ENCODE results near the gene SLIT3.

DNA sequence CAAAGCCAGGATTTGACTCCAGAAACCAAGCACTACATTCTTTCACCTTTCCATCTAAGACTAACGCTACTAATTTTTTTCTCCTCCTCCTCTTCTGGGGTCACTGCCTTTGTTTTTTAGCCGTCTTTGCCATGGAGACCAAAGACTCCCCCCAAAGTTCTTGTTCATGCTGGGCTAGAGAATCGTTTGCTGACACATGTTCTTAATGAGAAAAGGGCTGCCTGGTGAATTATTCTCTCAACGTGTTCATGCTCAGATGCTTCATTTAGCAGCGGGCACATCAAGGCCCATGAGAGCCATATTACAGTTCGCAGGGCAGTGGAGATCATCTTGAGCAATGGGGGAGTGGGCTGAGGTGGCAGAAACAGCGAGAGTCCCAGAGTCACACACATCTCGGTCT lies 134.9 kb downstream of the SLIT3 start:
- TF ChIP-seq, protein P1, sequence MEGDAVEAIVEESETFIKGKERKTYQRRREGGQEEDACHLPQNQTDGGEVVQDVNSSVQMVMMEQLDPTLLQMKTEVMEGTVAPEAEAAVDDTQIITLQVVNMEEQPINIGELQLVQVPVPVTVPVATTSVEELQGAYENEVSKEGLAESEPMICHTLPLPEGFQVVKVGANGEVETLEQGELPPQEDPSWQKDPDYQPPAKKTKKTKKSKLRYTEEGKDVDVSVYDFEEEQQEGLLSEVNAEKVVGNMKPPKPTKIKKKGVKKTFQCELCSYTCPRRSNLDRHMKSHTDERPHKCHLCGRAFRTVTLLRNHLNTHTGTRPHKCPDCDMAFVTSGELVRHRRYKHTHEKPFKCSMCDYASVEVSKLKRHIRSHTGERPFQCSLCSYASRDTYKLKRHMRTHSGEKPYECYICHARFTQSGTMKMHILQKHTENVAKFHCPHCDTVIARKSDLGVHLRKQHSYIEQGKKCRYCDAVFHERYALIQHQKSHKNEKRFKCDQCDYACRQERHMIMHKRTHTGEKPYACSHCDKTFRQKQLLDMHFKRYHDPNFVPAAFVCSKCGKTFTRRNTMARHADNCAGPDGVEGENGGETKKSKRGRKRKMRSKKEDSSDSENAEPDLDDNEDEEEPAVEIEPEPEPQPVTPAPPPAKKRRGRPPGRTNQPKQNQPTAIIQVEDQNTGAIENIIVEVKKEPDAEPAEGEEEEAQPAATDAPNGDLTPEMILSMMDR (IDR thresholded peaks at IDR 0.05) = no peak
- TF ChIP-seq POLR2A (IDR thresholded peaks at IDR 0.05) = no peak
